ENCODE results near the gene ZBTB40. TPM values are rescaled to one million over a fixed set of nuclear protein-coding genes. Genes with fewer than 3 reads are reported as not detected.

The ZBTB40 gene
- total and polyA plus RNA-seq, 10 donors, result 4.4 to 40.2 (median 30.2) TPM

GRCh38 chr1:22553104-22553880 is 101.6 kb downstream of the ZBTB40 start:
- Histone ChIP-seq H3K4me1 (peaks cover 0 to 39% (median 11%) of the 10 kb centered on the region in 6 donors), H3K27me3 (replicated peaks in 1 of 7) (peaks cover 0 to 100% (median 20%) of the 10 kb centered on the region in 7 donors), H3K4me3 (no peak overlapping the region), H3K9me3 (no peaks in the 10 kb centered on the region), H3K27ac (no peak overlapping the region), H3K36me3 (no peaks in the 10 kb centered on the region)
- WGBS, 5 donors, result 48 to 58% (median 56%) methylated on average over 12 to 18 of the region's 18 CpGs
- intact Hi-C loops (cut with DNase I; ENCODE audit: low total_unique reads), result no loop called here
- no peak for TF ChIP-seq CTCF (IDR thresholded peaks at IDR 0.05 in 8 of 11, conservative IDR thresholded peaks at IDR 0.05 in 3 of 11)
- no peak for TF ChIP-seq POLR2A (IDR thresholded peaks at IDR 0.05)
- TF ChIP-seq POLR2AphosphoS5 (IDR thresholded peaks at IDR 0.05), result no peak
- no peak for DNase-seq

- no peak overlapping the region for H3K4me3 ChIP-seq
- no peak for TF ChIP-seq POLR2AphosphoS5 (IDR thresholded peaks at IDR 0.05)
- intact Hi-C loops (cut with DNase I; ENCODE audit: low total_unique reads), result no loop called here
- H3K4me1 ChIP-seq, result peaks cover 0 to 39% (median 11%) of the 10 kb centered on the region in 6 donors
- peaks cover 0 to 100% (median 16%) of the 10 kb centered on the region in 7 donors for H3K27me3 ChIP-seq (replicated peaks in 1 of 7)
- 64 to 74% (median 69%) methylated on average over 7 to 8 of the region's 8 CpGs for WGBS, 5 donors
- H3K27ac ChIP-seq, result no peak overlapping the region
- no peaks in the 10 kb centered on the region for H3K36me3 ChIP-seq
- H3K9me3 ChIP-seq, result no peaks in the 10 kb centered on the region
- no peak for DNase-seq
Observed at GRCh38 chr1:22553991-22554522, 102.4 kb downstream of the ZBTB40 start.

- no peak overlapping the region for H3K27ac ChIP-seq
- no peaks in the 10 kb centered on the region for H3K9me3 ChIP-seq
- TF ChIP-seq CTCF (IDR thresholded peaks at IDR 0.05 in 8 of 11, conservative IDR thresholded peaks at IDR 0.05 in 3 of 11) (no peak), POLR2A (IDR thresholded peaks at IDR 0.05) (no peak), POLR2AphosphoS5 (IDR thresholded peaks at IDR 0.05) (no peak)
- no peak overlapping the region for H3K4me3 ChIP-seq
- 52 to 75% (median 59%) methylated on average over 3 of the region's 3 CpGs for WGBS, 5 donors
- H3K27me3 ChIP-seq (replicated peaks in 1 of 7), result peaks cover 0 to 100% (median 16%) of the 10 kb centered on the region in 7 donors
- DNase-seq, result no peak
- H3K36me3 ChIP-seq, result no peaks in the 10 kb centered on the region
- intact Hi-C loops (cut with DNase I; ENCODE audit: low total_unique reads), result no loop called here
- peaks cover 0 to 39% (median 11%) of the 10 kb centered on the region in 6 donors for H3K4me1 ChIP-seq
Observed at GRCh38 chr1:22555371-22555656, 103.7 kb downstream of the ZBTB40 start.

- Histone ChIP-seq H3K4me1 (peaks cover 0 to 39% (median 11%) of the 10 kb centered on the region in 6 donors), H3K27me3 (replicated peaks in 1 of 7) (peaks cover 0 to 100% (median 16%) of the 10 kb centered on the region in 7 donors), H3K27ac (peak overlapping the region in 4 of 8 donors; percentile 14 to 42 (median 27)), H3K36me3 (no peaks in the 10 kb centered on the region), H3K9me3 (no peaks in the 10 kb centered on the region), H3K4me3 (no peak overlapping the region)
- WGBS, 5 donors, result 26 to 38% (median 29%) methylated on average over 12 to 13 of the region's 13 CpGs
- DNase-seq, result no peak
- intact Hi-C loops (cut with DNase I; ENCODE audit: low total_unique reads), result no loop called here
- peak in 1 of 3 donors; percentile 17 for TF ChIP-seq POLR2AphosphoS5 (IDR thresholded peaks at IDR 0.05)
- no peak for TF ChIP-seq CTCF (IDR thresholded peaks at IDR 0.05 in 8 of 11, conservative IDR thresholded peaks at IDR 0.05 in 3 of 11)
- no peak for TF ChIP-seq POLR2A (IDR thresholded peaks at IDR 0.05)
Observed at GRCh38 chr1:22556391-22557104, 104.9 kb downstream of the ZBTB40 start.

Data from spleen (tissue), 11 donors.